HL-60 (cell line): ENCODE measurements around the gene HTR3B.

Source experiments
- GABPA ChIP-seq: IDR thresholded peaks from 2 replicates; pipeline ENCODE4 v1.6.1; 2012; ENCODE audit warnings: low read depth
- POLR2AphosphoS5 ChIP-seq: IDR thresholded peaks from 2 replicates; pipeline ENCODE4 v1.6.1; 2012; ENCODE audit warnings: low read depth
- SPI1 ChIP-seq: IDR thresholded peaks from 2 replicates; pipeline ENCODE4 v1.6.1; 2012; ENCODE audit warnings: low read depth, mild to moderate bottlenecking, borderline replicate concordance
- TF ChIP-seq, protein P1 (sequence below): IDR thresholded peaks from one replicate; pipeline ENCODE4 v1.5.1; 2011; ENCODE audit warnings: low read length, control low read depth, inconsistent platforms; ENCODE audit not compliant: insufficient read depth
- TF ChIP-seq, protein P2 (sequence below): IDR thresholded peaks from 2 replicates; pipeline ENCODE4 v1.6.1; 2012; ENCODE audit warnings: low read depth; ENCODE audit not compliant: insufficient replicate concordance

DNA sequence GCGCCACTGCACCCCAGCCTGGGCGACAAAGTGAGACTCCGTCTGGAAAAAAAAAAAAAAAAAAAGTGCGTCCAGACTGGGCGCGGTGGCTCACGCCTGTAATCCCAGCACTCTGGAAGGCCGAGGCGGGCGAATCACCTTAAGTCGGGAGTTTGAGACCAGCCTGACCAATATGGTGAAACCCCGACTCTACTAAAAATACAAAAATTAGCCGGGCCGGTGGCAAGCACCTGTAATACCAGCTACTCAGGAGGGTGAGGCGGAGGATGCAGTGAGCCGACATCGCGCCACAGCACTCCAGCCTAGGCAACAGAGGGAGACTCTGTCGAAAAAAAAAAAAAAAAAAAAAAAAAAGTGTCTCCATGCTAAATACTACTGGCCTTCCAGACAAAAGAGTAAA lies 30.5 kb upstream of the HTR3B start:
- TF ChIP-seq, protein P1, sequence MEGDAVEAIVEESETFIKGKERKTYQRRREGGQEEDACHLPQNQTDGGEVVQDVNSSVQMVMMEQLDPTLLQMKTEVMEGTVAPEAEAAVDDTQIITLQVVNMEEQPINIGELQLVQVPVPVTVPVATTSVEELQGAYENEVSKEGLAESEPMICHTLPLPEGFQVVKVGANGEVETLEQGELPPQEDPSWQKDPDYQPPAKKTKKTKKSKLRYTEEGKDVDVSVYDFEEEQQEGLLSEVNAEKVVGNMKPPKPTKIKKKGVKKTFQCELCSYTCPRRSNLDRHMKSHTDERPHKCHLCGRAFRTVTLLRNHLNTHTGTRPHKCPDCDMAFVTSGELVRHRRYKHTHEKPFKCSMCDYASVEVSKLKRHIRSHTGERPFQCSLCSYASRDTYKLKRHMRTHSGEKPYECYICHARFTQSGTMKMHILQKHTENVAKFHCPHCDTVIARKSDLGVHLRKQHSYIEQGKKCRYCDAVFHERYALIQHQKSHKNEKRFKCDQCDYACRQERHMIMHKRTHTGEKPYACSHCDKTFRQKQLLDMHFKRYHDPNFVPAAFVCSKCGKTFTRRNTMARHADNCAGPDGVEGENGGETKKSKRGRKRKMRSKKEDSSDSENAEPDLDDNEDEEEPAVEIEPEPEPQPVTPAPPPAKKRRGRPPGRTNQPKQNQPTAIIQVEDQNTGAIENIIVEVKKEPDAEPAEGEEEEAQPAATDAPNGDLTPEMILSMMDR: no peak
- TF ChIP-seq, protein P2, sequence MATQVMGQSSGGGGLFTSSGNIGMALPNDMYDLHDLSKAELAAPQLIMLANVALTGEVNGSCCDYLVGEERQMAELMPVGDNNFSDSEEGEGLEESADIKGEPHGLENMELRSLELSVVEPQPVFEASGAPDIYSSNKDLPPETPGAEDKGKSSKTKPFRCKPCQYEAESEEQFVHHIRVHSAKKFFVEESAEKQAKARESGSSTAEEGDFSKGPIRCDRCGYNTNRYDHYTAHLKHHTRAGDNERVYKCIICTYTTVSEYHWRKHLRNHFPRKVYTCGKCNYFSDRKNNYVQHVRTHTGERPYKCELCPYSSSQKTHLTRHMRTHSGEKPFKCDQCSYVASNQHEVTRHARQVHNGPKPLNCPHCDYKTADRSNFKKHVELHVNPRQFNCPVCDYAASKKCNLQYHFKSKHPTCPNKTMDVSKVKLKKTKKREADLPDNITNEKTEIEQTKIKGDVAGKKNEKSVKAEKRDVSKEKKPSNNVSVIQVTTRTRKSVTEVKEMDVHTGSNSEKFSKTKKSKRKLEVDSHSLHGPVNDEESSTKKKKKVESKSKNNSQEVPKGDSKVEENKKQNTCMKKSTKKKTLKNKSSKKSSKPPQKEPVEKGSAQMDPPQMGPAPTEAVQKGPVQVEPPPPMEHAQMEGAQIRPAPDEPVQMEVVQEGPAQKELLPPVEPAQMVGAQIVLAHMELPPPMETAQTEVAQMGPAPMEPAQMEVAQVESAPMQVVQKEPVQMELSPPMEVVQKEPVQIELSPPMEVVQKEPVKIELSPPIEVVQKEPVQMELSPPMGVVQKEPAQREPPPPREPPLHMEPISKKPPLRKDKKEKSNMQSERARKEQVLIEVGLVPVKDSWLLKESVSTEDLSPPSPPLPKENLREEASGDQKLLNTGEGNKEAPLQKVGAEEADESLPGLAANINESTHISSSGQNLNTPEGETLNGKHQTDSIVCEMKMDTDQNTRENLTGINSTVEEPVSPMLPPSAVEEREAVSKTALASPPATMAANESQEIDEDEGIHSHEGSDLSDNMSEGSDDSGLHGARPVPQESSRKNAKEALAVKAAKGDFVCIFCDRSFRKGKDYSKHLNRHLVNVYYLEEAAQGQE: no peak
- TF ChIP-seq SPI1 (no peak), POLR2AphosphoS5 (no peak), GABPA (no peak)
